DOHH2 (cell line): ENCODE results near the gene OSBPL2.

ENCODE experiments used
- H3F3A ChIP-seq: fragments of 200-600 bp; sonication (generic), shearing (Covaris generic); 2 replicates; pipeline ENCODE4 v1.6.0; 2016; ENCODE audit warnings: antibody characterized with exemption, mild to moderate bottlenecking; ENCODE audit not compliant: control insufficient read depth, insufficient read depth
- H3K27ac ChIP-seq: fragments of 200-600 bp; sonication (generic); 2 replicates; pipeline ENCODE4 v1.5.1; 2014; ENCODE audit warnings: low read depth, mild to moderate bottlenecking, low read length, moderate library complexity
- H3K27me3 ChIP-seq: fragments of 200-600 bp; sonication (generic); 2 replicates; pipeline ENCODE4 v1.6.1; 2014; ENCODE audit warnings: mild to moderate bottlenecking, low read length, mixed read lengths; ENCODE audit not compliant: control insufficient read depth
- H3K36me3 ChIP-seq: fragments of 200-600 bp; sonication (generic); 2 replicates; pipeline ENCODE4 v1.6.1; 2014; ENCODE audit warnings: mild to moderate bottlenecking, low read length, moderate library complexity, mixed read lengths; ENCODE audit not compliant: control insufficient read depth
- H3K4me1 ChIP-seq: fragments of 200-600 bp; sonication (generic); 2 replicates; pipeline ENCODE4 v1.6.1; 2014; ENCODE audit warnings: mild to moderate bottlenecking, low read length, mixed read lengths; ENCODE audit not compliant: control insufficient read depth
- H3K4me2 ChIP-seq: fragments of 200-600 bp; sonication (generic); 2 replicates; pipeline ENCODE4 v1.6.0; 2014; ENCODE audit warnings: mild to moderate bottlenecking, low read length, moderate library complexity
- H3K4me3 ChIP-seq: fragments of 200-600 bp; sonication (generic); 2 replicates; pipeline ENCODE4 v1.5.1; 2014; ENCODE audit warnings: mild to moderate bottlenecking, low read length, mixed read lengths
- H3K79me2 ChIP-seq: fragments of 200-600 bp; sonication (generic); 2 replicates; pipeline ENCODE4 v1.6.1; 2014; ENCODE audit warnings: mild to moderate bottlenecking, low read length, mixed read lengths; ENCODE audit not compliant: control insufficient read depth
- H3K9me2 ChIP-seq: fragments of 200-600 bp; sonication (generic); replicated peaks from 2 replicates; pipeline ENCODE4 v1.6.1; 2014; ENCODE audit warnings: mild to moderate bottlenecking, low read length, mixed read lengths; ENCODE audit not compliant: control insufficient read depth
- H3K9me3 ChIP-seq: fragments of 200-600 bp; sonication (generic); 2 replicates; pipeline ENCODE4 v1.6.1; 2014; ENCODE audit warnings: antibody characterized with exemption, low read length, mixed read lengths; ENCODE audit not compliant: control insufficient read depth, insufficient read depth
- H4K20me1 ChIP-seq: fragments of 200-600 bp; sonication (generic); 2 replicates; pipeline ENCODE4 v1.6.0; 2014; ENCODE audit warnings: low read depth, mild to moderate bottlenecking, antibody characterized with exemption, low read length, moderate library complexity; ENCODE audit not compliant: control insufficient read depth, insufficient read depth
- EZH2phosphoT487 ChIP-seq: fragments of 200-600 bp; sonication (generic); IDR thresholded peaks from 2 replicates; pipeline ENCODE4 v1.6.1; 2017; ENCODE audit warnings: borderline replicate concordance, mild to moderate bottlenecking, antibody characterized with exemption, low read length, moderate library complexity, mixed read lengths
- TF ChIP-seq, protein P1 (sequence below): fragments of 200-600 bp; sonication (generic); IDR thresholded peaks from one replicate; pipeline ENCODE4 v1.5.1; 2014; ENCODE audit warnings: antibody characterized with exemption, mild to moderate bottlenecking, low read depth, low read length; ENCODE audit not compliant: poor library complexity, severe bottlenecking

The OSBPL2 gene

DNA sequence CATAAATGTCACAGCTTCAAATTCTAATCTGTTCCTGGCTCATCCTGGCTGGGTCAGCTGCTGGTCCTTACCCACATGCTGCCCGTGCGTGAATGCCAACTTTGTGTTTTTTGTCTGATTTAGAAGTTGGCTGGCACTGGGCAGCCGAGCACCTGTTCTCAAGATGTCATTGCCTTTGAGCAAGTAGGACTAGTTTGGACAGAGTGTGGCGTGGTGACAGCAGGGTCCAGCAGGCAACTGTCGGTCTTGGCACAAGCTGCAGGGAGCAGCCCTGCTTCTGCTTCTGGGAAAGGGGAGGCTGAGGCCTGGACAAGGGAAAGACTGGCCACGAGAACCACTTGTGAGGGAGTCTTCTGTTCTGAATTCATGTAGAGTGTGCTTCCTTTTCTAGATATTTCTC, 38.1 kb downstream of the OSBPL2 start:
- Histone ChIP-seq H3K79me2 (no peaks in the 10 kb centered on the region), H3K27me3 (no peaks in the 10 kb centered on the region), H3K36me3 (peaks cover 36% of the 10 kb centered on the region), H3K9me3 (no peaks in the 10 kb centered on the region), H3K4me1 (peaks cover 27% of the 10 kb centered on the region), H3K4me2 (no peak overlapping the region), H3F3A (peaks cover 3% of the 10 kb centered on the region; the same call in 1 of the 2 replicates), H4K20me1 (no peaks in the 10 kb centered on the region), H3K27ac (no peak overlapping the region), H3K9me2 (no peaks in the 10 kb centered on the region), H3K4me3 (no peak overlapping the region)
- TF ChIP-seq, protein P1, sequence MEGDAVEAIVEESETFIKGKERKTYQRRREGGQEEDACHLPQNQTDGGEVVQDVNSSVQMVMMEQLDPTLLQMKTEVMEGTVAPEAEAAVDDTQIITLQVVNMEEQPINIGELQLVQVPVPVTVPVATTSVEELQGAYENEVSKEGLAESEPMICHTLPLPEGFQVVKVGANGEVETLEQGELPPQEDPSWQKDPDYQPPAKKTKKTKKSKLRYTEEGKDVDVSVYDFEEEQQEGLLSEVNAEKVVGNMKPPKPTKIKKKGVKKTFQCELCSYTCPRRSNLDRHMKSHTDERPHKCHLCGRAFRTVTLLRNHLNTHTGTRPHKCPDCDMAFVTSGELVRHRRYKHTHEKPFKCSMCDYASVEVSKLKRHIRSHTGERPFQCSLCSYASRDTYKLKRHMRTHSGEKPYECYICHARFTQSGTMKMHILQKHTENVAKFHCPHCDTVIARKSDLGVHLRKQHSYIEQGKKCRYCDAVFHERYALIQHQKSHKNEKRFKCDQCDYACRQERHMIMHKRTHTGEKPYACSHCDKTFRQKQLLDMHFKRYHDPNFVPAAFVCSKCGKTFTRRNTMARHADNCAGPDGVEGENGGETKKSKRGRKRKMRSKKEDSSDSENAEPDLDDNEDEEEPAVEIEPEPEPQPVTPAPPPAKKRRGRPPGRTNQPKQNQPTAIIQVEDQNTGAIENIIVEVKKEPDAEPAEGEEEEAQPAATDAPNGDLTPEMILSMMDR, result no peak
- TF ChIP-seq EZH2phosphoT487, result no peak

DNA sequence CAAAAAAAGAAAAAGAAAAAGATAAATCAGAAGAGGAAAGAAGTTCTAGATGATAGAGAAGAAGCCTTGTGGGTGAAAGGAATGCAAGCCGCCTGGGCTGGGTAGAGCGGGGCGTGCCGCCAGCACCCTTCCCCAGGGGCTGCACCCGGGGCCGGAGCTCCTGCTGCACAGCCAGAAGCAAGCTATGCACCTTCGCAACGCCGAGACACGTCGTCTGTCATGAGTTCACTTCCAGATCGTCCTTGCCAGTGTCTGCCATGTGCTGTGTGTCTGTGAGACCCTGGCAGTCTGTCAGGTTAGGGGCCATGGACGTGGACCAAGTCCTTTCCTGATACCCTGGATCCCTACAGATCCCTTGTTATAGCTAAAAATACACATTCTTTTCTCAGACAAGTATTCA, 38.9 kb downstream of the OSBPL2 start:
- H3K9me3 ChIP-seq, result no peaks in the 10 kb centered on the region
- H3F3A ChIP-seq, result peaks cover 3% of the 10 kb centered on the region; the same call in 1 of the 2 replicates
- H3K79me2 ChIP-seq, result no peaks in the 10 kb centered on the region
- no peaks in the 10 kb centered on the region for H4K20me1 ChIP-seq
- H3K9me2 ChIP-seq, result no peaks in the 10 kb centered on the region
- H3K4me2 ChIP-seq, result no peak overlapping the region
- H3K36me3 ChIP-seq, result peaks cover 34% of the 10 kb centered on the region
- TF ChIP-seq EZH2phosphoT487, result no peak
- TF ChIP-seq, protein P1, result no peak
- no peak overlapping the region for H3K27ac ChIP-seq
- H3K4me3 ChIP-seq, result no peak overlapping the region
- H3K27me3 ChIP-seq, result no peaks in the 10 kb centered on the region
- H3K4me1 ChIP-seq, result peaks cover 27% of the 10 kb centered on the region

DNA sequence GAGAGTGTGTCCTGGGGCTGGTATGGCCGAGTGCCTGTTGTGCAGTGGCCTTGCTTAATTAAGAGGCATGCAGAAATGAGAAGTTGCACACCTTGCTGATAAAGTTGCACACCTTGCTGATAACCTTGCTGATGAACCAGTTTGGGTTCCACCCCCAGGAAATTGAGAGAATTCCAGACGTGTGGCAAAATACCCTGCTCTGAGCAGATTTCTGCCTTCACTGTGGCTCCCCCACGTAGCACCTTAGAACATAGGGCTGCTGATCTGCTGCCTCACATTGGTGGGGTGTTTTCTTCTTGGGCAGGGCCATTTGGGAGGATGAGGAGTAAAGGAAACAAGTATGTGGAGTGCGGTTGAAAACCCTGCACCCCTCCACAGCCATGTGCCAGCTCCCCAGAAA, 42.0 kb downstream of the OSBPL2 start:
- H3K4me3 ChIP-seq, result no peak overlapping the region
- no peaks in the 10 kb centered on the region for H4K20me1 ChIP-seq
- no peak for TF ChIP-seq EZH2phosphoT487
- TF ChIP-seq, protein P1, result no peak
- peaks cover 5% of the 10 kb centered on the region for H3K4me1 ChIP-seq
- H3K4me2 ChIP-seq, result no peak overlapping the region
- H3F3A ChIP-seq, result no peaks in the 10 kb centered on the region
- H3K27me3 ChIP-seq, result no peaks in the 10 kb centered on the region
- H3K9me2 ChIP-seq, result no peaks in the 10 kb centered on the region
- H3K27ac ChIP-seq, result no peak overlapping the region
- H3K36me3 ChIP-seq, result peaks cover 23% of the 10 kb centered on the region
- H3K79me2 ChIP-seq, result no peaks in the 10 kb centered on the region
- H3K9me3 ChIP-seq, result no peaks in the 10 kb centered on the region
